Measurements from ENCODE around the gene KCNAB1.

The KCNAB1 gene

DNA sequence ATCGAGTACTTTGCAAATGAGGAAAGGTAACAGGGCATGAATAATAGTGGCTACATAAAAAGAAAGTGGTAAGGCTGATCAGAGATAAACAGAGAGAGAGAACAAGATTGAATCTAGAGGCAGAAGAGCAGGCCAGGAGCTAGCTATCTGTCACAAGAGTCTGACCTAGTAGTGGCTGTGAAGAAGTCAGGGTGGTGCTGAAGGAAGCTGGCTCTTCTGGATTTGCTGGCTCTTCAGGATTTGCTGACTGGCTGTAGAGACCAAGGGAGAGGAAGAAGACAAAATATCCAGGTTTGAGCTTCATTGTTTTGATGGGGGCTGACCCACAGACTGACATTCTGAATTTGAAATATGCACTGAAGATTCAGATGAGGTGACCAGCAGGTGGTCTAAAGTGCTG lies 292.2 kb downstream of the KCNAB1 start:
- no peak for DNase-seq (ENCODE audit: low spot score)

DNA sequence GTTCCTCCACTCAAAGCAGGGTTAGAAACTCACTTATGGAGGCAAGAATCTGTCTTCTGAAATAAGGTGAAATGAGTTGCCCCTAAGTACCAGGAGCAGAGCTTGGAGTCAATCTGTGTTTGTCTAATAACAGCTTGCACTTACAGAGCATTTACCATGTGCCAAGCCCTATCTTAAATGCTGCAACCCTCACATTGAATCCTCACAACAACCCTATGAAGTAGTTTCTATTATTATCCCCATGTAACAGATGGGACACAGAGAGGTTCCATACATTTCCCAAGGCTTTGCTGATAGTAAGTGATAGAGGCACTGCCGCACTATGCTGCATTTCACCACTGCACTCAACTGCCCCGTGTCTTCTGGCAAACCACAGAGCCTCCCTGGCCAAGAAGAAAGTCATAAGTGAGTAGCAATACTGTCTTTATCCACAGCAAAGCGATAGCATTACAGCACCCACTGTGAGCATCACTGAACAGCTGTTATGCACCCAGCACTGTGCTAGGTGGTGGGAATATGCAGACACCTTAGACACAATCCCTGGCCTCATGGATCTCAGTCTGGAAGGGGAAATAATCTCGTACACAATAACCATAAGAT lies 293.0 kb downstream of the KCNAB1 start:
- DNase-seq (ENCODE audit: low spot score) = no peak

DNA sequence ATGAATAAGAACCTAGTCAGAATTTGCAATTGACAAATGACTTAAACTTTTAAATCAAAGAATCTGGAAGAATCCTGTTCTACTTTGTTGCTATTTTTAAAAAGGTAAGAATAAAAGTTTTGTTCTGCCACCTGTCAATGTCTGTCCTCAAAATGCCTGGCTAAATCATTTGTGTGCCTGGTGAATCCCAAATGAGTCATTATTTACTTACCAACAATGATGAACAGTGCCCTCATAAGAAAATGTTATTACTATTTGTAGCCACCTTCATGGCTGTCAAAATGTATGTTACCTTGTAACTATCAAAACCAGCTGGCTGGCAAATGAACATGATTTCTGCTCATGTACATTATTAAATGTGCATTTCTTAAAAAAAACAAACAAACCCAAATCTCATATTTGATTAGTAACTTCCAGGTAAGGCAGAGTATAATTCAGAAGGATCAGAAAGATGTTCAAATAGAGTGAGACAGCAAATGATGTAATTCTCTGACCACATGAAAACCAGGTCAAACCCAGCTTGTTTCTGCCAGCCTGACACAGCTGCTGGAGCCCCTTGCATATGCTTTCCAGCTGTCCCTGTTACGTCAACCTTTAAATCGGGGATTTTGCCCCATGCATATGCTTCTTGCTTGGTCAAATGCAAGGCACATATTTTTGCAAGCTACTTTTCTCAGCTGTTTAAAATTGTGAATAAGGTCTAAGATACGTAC lies 296.6 kb downstream of the KCNAB1 start:
- no peak for DNase-seq (ENCODE audit: low spot score)

DNA sequence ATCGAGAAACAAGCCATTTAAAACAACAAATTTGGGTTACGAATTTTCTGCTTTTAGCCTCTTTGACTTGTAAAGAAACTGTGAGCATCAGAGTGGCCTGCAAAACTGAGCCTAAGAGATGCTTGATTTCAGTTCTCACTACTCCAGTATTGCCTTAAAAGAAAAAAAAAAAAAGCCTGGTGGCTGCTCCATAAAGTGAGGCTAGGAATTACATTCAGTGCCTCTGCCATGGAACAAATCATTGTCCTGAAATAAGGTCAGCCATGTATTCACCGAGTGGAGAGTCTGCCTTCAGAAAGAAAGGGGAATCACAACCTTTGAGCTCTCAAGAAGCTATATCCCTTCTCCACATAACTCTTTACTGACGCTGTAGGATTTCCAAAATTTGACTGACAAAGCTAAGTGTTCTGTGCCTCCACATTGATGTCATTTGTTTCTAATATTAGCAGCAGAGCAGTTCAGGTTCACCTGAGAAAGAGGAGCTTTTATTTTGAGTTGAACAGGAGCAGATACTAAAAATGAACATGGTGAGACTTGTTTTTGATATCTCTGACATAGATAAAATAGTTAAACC lies 297.3 kb downstream of the KCNAB1 start:
- DNase-seq (ENCODE audit: low spot score) = no peak

DNA sequence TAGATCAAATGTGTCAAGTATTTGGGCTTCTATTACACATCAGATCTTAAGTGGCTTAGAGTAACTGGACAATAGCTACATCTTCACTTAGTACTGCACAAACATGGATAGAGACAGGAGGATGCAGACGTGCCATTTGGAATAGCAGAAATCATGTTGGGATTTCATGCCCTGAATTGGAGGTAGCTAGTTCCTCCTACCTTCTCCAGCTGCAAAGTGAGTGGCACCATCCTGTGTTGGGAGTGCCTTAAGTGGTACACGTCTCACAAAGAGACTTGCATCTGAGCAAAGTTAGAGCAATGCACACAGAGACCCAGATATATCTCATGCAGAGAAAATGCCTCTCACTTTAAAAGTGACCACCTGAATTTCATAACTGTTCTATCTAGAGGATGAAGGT lies 298.1 kb downstream of the KCNAB1 start:
- no peak for DNase-seq (ENCODE audit: low spot score)

DNA sequence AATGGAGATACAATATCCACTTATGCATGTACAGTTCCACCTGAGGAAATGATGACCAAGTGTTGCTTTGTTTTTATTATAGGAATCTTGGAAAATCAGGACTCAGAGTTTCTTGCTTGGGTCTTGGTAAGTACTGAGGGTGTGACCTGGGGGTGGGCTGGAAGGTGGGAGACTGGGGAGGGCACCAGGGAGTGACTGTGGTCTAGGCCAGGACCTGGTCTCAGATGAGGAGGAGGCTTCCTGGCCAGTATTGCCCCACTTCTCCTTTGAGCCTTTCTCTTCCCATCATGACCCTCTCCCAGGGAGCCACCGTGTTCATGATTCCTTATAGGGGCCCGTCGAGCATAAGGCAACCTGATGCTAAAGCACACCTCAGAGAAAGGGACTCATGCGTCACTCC lies 301.2 kb downstream of the KCNAB1 start:
- no peak for DNase-seq (ENCODE audit: low spot score)

DNA sequence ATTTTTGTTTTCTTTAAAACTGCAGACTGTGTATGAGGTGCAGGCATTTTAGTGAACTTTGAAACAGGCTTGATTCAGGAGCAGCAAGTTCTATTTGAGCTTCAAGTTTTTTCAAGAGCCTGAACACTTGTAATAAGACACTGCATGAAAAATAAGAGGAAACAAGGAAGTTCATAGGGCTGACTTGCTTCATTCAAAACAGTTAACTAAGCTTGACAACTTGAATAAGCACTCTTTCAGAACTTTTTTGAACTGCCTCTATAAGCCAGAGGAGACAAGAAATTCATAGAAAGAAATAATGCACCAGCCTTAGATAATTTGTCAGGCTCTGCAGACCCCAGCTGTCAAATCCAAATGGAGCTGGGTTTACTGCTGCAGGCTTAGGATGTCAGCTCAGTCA lies 304.4 kb downstream of the KCNAB1 start:
- DNase-seq (ENCODE audit: low spot score) = no peak

DNA sequence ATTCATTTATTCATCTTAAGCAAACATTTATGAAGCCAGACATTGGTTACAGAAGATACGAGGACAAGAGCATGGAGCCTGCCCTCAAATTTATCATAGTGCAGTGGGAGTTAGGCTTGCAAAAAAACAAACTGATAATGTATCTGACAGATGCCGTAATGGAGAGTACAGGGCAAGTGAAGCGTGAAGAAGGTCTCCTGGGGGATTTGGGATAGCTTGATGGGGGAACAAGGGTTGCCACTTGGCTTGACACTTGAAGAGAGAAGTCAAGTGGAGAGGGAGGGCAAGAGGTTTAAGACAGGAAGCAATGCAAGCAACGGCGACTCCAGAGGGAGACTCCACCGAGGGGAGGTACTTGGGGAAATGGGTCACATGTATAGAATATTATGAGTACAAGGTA lies 305.3 kb downstream of the KCNAB1 start:
- DNase-seq (ENCODE audit: low spot score) = no peak

DNA sequence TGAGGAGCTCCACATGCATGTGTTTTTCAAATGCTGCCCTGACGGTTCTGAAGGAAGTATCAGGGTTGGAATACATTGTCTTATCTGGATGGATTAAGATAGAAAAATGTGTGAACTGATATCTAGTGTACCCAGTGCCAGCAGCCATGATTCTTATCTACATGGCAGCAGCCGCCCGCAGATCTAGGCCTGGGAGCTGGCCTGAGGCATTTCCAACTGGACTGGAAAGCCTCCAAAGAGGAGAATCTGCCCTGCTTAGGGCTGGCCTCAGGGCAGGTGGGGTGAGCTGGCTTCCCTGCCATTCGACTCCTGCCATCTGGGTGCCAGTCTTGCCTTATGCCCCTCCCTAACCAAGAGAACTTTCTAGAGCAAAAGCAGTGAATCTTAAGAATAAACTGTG lies 308.7 kb downstream of the KCNAB1 start:
- DNase-seq (ENCODE audit: low spot score) = no peak

DNA sequence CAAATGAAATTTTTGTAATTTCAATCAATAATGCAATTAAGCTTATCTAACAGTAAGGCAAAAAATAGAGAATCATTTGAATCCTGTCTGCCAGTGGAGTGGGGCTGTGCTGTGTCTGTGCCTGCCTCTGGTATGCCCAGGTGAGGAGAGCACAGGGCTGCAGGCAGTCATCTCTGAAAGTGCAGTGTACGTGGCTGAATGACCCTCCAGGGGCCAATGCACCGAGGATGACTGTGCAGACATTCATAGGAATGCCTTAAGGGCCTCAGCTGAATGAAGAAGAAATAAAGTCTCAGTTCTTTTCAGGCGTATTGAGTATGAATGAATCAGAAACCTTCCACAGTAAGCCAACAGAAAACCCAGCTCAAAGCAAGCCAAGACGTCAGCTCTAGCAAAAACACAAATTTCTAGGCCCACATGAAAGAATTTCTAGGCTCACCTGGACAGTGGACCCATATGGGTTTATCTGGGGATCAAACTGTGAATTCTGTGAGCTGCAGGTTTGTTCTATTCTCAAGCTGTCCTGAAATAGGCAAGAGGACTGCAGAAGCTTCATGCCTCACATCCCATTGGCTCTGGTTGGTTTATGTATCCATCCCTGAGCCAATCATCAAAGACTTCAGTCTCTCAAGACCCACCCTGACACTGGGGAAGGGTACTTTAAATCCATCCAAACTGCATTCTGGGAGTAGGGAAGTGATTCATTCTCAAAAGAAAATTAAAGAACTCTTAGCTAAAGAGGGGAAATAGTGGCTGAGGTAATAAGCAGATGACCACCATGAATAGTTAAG lies 311.2 kb downstream of the KCNAB1 start:
- no peak for DNase-seq (ENCODE audit: low spot score)

DNA sequence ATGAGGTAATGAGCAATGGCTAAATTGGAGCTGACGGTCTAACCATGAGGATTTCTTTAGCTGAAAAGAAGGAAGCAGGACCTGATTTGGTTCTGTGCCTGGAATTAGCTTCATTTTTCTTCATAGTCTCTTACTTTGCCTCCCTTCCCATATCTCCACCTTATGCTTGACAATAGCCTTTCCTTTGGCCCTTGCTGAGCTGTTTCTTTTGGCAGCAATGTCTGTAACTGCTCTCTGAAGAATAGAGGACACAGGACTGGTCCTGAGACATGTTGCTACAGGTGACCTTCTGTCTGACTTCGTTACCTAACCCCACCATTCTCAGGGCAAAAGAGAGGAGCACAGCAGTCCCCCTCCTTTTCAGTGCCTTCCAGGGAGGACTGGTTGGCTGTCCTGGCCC lies 312.2 kb downstream of the KCNAB1 start:
- DNase-seq (ENCODE audit: low spot score) = no peak

DNA sequence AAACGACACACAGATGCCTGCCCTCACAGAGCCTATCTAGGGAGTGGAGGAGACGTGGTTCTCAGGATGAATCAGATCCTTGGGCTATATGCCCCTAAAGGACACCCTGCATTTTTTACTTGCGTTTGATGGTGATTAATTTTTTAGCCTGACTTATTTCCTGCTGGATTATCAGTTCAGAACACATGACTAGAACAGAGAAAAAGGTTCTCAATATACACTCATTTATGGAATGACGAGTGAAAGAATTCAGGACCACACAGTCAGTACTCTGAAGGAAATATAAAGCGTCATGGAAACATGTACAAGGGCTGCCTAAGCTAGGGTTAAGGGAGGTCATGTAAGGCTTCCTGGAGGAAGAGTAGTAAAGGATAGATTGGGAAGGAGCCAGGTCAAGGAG lies 312.8 kb downstream of the KCNAB1 start:
- no peak for DNase-seq (ENCODE audit: low spot score)

DNA sequence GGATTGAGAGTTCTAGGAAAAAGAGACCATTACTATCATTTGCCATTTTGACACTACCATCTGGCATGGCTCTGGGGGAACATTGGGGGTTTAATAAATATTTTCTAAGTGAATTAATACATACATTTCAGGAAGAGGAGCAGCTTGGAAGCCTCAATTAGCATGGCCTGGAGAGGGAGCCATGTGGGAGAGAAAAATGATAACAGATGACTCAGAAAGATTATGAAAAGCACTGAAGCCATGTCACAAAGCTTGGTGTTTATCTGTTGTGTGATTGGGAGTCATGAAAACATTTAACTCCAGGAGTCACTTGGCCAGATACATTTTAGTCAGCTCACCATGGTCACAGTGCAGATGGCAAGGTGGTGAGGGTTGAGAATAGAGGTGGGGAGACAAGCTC lies 313.5 kb downstream of the KCNAB1 start:
- no peak for DNase-seq (ENCODE audit: low spot score)

DNA sequence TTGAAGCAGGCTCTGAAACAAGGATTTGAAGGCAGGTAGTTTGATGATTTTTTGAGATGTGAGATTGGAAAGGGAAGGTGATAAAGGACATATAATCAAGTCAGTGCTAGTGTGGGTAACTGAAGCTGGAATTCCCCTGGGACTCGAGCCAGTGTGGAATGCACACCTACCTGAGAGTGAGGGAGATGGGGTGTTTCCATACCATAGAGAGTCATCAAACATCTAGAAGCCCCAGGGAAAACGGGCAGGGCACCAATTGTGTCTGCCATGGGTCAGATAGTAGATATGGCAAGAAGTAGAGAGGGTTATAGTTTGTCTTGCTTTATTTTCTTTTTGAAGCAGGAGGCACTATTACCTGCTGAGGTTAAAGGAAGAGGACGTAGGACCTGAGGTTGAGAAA lies 314.5 kb downstream of the KCNAB1 start:
- DNase-seq (ENCODE audit: low spot score) = no peak

DNA sequence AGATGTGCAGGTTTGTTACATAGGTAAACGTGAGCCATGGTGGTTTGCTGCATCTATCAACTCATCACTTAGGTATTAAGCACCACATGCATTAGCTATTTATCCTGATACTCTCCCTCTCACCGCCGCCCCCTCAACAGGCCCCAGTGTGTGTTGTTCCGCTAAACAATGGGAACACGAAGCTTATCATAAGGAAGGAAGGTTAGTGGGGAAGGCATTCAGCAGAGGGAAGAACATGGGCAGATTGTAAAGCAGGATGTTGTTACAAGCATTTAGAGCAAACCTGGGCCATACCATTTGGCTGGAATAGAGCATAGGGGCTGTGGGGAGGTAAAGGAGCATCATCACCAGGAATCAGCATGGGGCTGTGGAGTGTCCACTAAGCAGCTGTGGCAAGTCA lies 322.7 kb downstream of the KCNAB1 start:
- no peak for DNase-seq (ENCODE audit: low spot score)

DNA sequence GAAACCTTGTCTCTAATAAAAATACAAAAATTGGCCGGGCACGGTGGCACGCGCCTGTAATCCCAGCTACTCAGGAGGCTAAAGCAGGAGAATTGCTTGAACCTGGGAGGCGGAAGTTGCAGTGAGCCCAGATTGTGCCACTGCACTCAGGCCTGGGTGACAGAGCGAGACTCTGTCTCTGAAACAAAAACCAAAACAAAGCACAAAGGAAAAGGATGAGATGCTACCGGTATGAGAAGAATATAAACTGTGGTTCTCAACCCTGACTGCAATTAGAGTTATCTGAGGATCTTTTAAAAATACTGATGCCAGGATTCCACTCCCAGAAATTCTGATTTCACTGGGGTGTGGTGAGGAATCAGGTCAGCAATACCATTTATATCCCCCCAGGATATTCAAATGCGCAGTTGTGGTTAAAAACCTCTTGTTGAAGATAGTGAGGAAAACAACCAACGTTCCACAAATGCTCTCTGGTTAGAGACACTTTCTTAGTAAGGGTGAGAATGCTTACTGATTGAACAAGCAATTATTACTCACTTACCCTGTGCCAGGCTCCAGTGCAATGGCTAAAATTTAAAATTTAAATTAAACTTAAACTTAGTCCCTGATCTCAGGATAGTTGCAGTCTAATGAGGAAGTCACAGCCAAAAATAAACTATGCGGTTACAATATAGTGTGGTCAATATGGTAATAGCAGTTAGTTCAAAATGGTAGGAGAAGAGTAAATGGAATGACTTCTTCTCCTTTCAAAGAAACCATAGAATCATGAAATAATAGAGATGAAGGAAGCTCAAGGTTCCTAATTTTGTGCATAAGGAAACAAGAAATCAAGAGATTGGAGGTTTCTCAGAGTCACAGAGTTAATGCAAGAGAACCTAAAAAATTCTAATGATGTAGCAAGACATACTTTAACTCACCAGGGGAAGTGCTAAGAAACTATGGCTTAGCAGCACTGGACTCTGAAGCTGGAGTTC lies 325.0 kb downstream of the KCNAB1 start:
- no peak for DNase-seq (ENCODE audit: low spot score)

DNA sequence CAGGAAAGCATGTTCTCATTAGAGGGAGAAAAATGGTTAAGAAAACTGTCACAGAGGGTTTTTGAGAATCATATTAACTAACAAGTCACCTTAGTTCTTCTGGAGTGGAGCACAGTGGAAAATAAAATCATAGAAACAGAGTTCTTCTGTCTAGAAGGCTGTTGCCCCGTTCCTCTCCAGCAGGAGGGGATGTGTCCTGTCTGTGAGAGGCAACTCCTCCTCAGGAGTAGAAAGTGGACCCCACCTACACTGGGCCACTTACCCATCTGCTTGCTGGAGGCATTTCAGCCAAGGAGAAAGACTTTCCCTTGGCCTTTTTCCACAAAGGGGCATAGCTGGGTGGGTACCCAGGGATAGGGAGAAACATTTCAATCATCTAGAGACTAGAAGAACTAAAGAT lies 327.9 kb downstream of the KCNAB1 start:
- DNase-seq (ENCODE audit: low spot score) = peak; percentile 64

DNA sequence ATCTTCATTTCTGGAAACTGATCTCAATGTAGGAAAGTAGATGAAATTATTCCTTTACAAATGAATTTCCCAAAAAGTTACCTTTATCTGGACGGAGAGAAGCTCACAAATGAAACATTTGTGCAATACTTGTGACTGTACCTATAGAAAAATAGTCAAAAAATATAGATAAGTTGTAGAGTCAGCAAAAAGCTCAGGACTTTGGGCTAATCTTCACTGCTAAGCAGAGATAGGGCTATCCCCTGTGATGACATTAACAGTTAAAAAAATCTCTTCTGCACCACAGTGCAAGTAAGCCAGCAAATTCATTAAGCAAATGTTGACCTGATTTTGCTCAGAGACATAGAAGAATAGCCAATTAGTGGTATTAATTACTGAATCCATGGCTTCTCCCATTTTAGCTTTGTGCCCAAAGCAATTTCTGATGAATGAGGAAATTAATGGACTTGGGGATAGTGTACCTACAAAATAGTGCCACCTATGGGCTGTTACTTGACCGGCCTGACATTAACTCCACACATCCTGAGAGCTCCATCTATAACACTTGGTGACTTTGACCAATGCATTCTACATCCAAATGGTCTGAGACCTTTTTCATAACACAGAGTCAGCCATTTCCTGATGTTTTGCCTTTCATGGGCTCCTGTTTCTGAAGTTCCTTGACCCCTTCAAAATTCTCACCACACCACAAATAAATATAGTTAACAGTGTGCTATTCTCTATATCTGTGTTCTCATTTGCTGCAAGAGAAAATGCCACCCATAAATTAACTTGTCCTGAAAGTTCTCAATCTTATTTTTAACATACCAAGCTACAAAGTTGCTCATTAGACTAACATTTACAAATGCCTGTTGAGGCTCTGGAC lies 329.6 kb downstream of the KCNAB1 start:
- peak; percentile 44 for DNase-seq (ENCODE audit: low spot score)

DNA sequence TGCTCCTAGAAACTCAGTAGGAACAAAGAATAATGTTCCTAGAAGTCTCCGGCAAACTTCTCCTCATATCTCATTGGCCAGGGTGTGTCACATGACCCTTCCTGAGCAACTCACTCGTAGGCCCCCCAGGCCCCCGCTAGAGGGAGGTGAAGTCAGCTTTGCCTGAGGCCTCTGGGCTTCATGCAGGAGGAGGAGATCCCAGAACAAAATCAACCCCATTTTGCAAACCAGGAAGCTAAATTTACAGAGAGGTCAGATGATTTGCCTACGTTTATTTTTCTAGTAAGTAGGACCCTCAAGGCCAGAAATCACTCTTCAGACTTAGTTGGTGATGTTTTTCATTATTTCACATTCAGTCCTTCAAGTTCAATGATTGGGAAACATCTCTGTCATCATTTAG lies 335.5 kb downstream of the KCNAB1 start:
- DNase-seq (ENCODE audit: low spot score) = no peak

DNA sequence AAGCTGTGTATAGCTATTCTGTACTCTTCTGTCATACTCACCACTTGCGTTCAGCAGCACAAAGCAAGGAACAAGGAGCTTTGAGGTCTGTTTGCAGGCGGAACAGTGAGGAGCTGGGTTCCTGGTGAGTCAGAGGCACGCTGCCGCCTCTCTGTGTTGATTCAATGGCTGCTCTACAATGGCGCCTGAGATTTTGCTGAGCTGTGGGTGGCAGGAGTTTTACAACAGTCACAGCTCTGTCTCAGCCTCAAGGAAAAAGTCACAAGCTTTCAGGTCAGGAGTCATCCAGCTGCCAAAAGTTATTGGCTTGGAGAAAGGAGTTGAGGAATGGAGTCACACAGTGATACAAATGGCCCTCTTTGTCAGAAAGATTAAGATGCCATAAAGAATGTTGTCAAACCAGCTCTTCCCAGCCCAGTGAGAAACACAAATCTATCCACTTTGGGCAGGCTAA lies 336.4 kb downstream of the KCNAB1 start:
- DNase-seq (ENCODE audit: low spot score) = no peak

DNA sequence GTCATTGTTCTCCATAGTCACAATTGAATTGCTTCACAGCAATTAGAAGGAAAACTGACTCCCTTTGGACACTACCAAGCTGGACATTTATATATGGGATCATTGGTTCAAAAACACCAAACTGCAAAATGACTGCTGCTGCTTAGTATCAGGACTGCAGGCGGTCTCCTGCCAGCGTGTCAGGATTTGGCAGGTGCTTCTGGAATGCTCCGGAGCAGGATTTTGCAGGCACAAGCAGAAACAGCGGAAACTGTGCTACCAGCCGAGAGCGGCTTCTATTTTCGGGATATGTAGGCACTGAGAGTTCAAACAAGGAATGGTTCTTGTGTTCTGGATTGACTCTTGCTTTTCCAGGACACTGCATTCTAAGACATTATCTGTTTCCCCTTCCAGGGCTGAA lies 339.1 kb downstream of the KCNAB1 start:
- DNase-seq (ENCODE audit: low spot score) = no peak

All from AG20443 (cell line).